Thoracic aorta (tissue), 2 donors: Measurements from ENCODE around the gene SSTR5. TPM values are rescaled to one million over a fixed set of nuclear protein-coding genes. Genes with fewer than 3 reads are reported as not detected.

Experiments used
- ATAC-seq: fragments of 150-250 bp; one replicate; pipeline ENCODE4 v1.8.0; 2017; ENCODE audit warnings: low read depth; ENCODE audit not compliant: insufficient number of reproducible peaks, low FRiP score
- DNase-seq: peaks from one replicate; pipeline ENCODE4 v3.0.0-alpha.2; 2020; ENCODE audit warnings: low spot score
- H3K27ac ChIP-seq, 2 donors: fragments of 200-600 bp; sonication (generic); 1 replicate in 1 of 2; 2 replicates in 1 of 2; pipeline ENCODE4 v1.5.1; 2016; ENCODE audit warnings: mild to moderate bottlenecking in 2 of 2, moderate library complexity in 2 of 2
- H3K27me3 ChIP-seq: fragments of 200-600 bp; sonication (generic); replicated peaks from 2 replicates; pipeline ENCODE4 v1.6.0; 2016; ENCODE audit warnings: mild to moderate bottlenecking; ENCODE audit not compliant: insufficient read depth
- H3K36me3 ChIP-seq: fragments of 200-600 bp; sonication (generic); one replicate; pipeline ENCODE4 v1.5.1; 2016
- H3K4me1 ChIP-seq, 2 donors: fragments of 200-600 bp; sonication (generic); 1 replicate in 1 of 2; 2 replicates in 1 of 2; pipeline versions ENCODE4 v1.5.1 to v1.6.0; 2016; ENCODE audit warnings: low read depth in 2 of 2, mild to moderate bottlenecking in 1 of 2; ENCODE audit not compliant: control insufficient read depth in 1 of 2
- H3K4me3 ChIP-seq: fragments of 200-600 bp; sonication (generic); 2 replicates; pipeline ENCODE4 v1.5.1; 2016; ENCODE audit warnings: mild to moderate bottlenecking
- H3K9me3 ChIP-seq: fragments of 200-600 bp; sonication (generic); 2 replicates; pipeline ENCODE4 v1.5.1; 2016
- CTCF ChIP-seq: fragments of 200-600 bp; sonication (generic); IDR thresholded peaks from one replicate; pipeline ENCODE4 v1.5.1; 2019; ENCODE audit warnings: antibody characterized with exemption
- total RNA-seq, 2 donors: library from RNA; depleted of rRNA; stranded (reverse); fragments of >200 nt; gene quantifications; one replicate each; pipeline versions ENCODE4 v1.1.0 to v1.2.3, GENCODE V29; 2016

SSTR5 gene
- total RNA-seq, 2 donors from 2014 or later, result 3.0 to 3.8 TPM

- TF ChIP-seq CTCF, result no peak
- DNase-seq, result no peak
- Histone ChIP-seq H3K27ac (no peak overlapping the region), H3K36me3 (no peaks in the 10 kb centered on the region), H3K4me3 (no peak overlapping the region), H3K27me3 (no peaks in the 10 kb centered on the region), H3K9me3 (no peaks in the 10 kb centered on the region), H3K4me1 (no peaks in the 10 kb centered on the region)
- no peak for ATAC-seq
These were observed 46.6 kb downstream of the SSTR5 start for GRCh38 chr16:1119129-1119528.

GRCh38 chr16:1119766-1120576, 47.4 kb downstream of the SSTR5 start:
- no peak for DNase-seq
- TF ChIP-seq CTCF, result no peak
- H3K36me3 ChIP-seq, result no peaks in the 10 kb centered on the region
- no peaks in the 10 kb centered on the region for H3K9me3 ChIP-seq
- H3K4me3 ChIP-seq, result no peak overlapping the region
- no peak overlapping the region for H3K27ac ChIP-seq
- H3K4me1 ChIP-seq, result no peaks in the 10 kb centered on the region
- ATAC-seq, result no peak
- H3K27me3 ChIP-seq, result no peaks in the 10 kb centered on the region

GRCh38 chr16:1120577-1120941, 48.0 kb downstream of the SSTR5 start:
- Histone ChIP-seq H3K27ac (no peak overlapping the region), H3K27me3 (no peaks in the 10 kb centered on the region), H3K9me3 (no peaks in the 10 kb centered on the region), H3K36me3 (no peaks in the 10 kb centered on the region), H3K4me3 (no peak overlapping the region), H3K4me1 (no peaks in the 10 kb centered on the region)
- DNase-seq, result no peak
- TF ChIP-seq CTCF, result no peak
- ATAC-seq, result no peak

GRCh38 chr16:1121009-1121408, 48.5 kb downstream of the SSTR5 start:
- no peaks in the 10 kb centered on the region for H3K9me3 ChIP-seq
- H3K27me3 ChIP-seq, result no peaks in the 10 kb centered on the region
- ATAC-seq, result no peak
- no peaks in the 10 kb centered on the region for H3K36me3 ChIP-seq
- H3K4me1 ChIP-seq, result no peaks in the 10 kb centered on the region
- H3K27ac ChIP-seq, result no peak overlapping the region
- no peak for TF ChIP-seq CTCF
- H3K4me3 ChIP-seq, result no peak overlapping the region
- no peak for DNase-seq

GRCh38 chr16:1121601-1122397, 49.3 kb downstream of the SSTR5 start:
- no peak for ATAC-seq
- no peaks in the 10 kb centered on the region for H3K27me3 ChIP-seq

More at GRCh38 chr16:1121601-1122397, 49.3 kb downstream of the SSTR5 start:
- no peak for DNase-seq
- Histone ChIP-seq H3K27ac (no peak overlapping the region), H3K36me3 (no peaks in the 10 kb centered on the region), H3K4me1 (no peaks in the 10 kb centered on the region), H3K9me3 (no peaks in the 10 kb centered on the region), H3K4me3 (no peak overlapping the region)
- TF ChIP-seq CTCF, result no peak
